ENCODE measurements around the gene PAMR1. TPM values are rescaled to one million over a fixed set of nuclear protein-coding genes. Genes with fewer than 3 reads are reported as not detected.

PAMR1 gene
- total RNA-seq: 46.2 and 224 TPM in 2 replicates

GRCh38 chr11:35525501-35526175 is at the start of gene PAMR1:
Gene PAMR1 (minus strand): TSS chr11:35525616. CDS start chr11:35525585, 31 bp downstream.

GRCh38 chr11:35419184-35419829 is 106.1 kb downstream of the PAMR1 start, which contains the start of gene SLC1A2:
Gene SLC1A2 (minus strand): TSS chr11:35419558. CDS start chr11:35418966, 592 bp downstream.

Other genes starting within 250 kb of the PAMR1 start
- 0.30 and 0.32 TPM in 2 replicates for gene SLC1A2, start 106.1 kb downstream of the PAMR1 start, total RNA-seq
- gene FJX1, start 92.8 kb upstream of the PAMR1 start, total RNA-seq: 13.7 and 33.4 TPM in 2 replicates
- gene TRIM44, start 137.2 kb upstream of the PAMR1 start, total RNA-seq: 11.6 and 32.1 TPM in 2 replicates

All from smooth muscle cell of the umbilical artery (primary cell).